Effector memory CD4-positive, alpha-beta T cell (primary cell): Measurements from ENCODE around the gene BIN1.

Experiments used
- DNase-seq, 3 donors: peaks; one replicate each; pipeline ENCODE4 v3.0.0-alpha.2; 2020
- H3K27ac ChIP-seq: 2 replicates; pipeline ENCODE4 v1.7.0; 2013; ENCODE audit warnings: mild to moderate bottlenecking, low read length, moderate library complexity; ENCODE audit not compliant: insufficient read depth, poor library complexity, severe bottlenecking
- H3K27me3 ChIP-seq: replicated peaks from 2 replicates; pipeline ENCODE4 v1.7.0; 2013; ENCODE audit warnings: mild to moderate bottlenecking, low read length; ENCODE audit not compliant: insufficient read depth, control insufficient read depth, poor library complexity, severe bottlenecking
- H3K36me3 ChIP-seq: 2 replicates; pipeline ENCODE4 v1.7.0; 2013; ENCODE audit warnings: mild to moderate bottlenecking, low read length, moderate library complexity; ENCODE audit not compliant: control insufficient read depth, insufficient read depth
- H3K4me1 ChIP-seq: 2 replicates; pipeline ENCODE4 v1.7.0; 2013; ENCODE audit warnings: low read length, mild to moderate bottlenecking; ENCODE audit not compliant: control insufficient read depth, insufficient read depth, poor library complexity, severe bottlenecking
- H3K4me3 ChIP-seq: 2 replicates; pipeline ENCODE4 v1.7.0; 2013; ENCODE audit warnings: low read length, low read depth, mild to moderate bottlenecking; ENCODE audit not compliant: insufficient read depth, poor library complexity, severe bottlenecking
- H3K9me3 ChIP-seq: 2 replicates; pipeline ENCODE4 v1.7.0; 2013; ENCODE audit warnings: mild to moderate bottlenecking, low read length, moderate library complexity; ENCODE audit not compliant: control insufficient read depth

The BIN1 gene

DNA sequence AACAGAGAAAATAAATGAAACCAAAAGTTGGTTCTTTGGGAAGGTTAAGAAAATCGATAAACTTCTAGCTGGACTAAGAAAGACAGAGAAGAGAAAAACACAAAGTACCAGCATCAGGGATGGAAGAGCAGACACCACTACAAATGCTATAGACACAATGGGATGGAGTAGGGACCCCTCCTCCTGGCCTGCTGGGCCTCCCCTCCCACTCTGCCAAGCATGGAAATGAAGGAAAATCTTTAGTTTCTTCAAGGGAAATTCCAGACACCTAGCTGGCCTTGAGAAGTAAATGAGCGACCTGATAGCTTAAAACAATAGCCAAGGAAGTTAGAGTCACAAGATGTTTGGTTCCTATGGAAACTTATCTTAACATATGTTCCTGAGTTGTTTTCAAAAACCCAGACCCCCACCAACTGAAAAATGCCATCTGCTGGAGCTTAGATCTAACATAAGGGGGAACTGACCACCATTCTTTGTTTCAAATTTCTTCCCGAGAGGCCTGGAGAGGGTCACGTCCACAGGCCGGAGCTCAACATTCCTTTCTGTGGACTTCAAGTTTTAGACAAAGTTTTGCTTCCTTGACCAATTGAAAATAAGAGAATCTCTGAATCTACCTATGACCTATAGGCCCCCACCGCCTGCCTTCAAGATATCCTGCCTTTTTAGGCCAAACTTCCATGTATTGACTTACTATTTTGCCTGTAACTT is 101.9 kb downstream of the BIN1 start:
- H3K4me3 ChIP-seq = no peak overlapping the region
- H3K27ac ChIP-seq = no peak overlapping the region
- no peaks in the 10 kb centered on the region for H3K27me3 ChIP-seq
- DNase-seq = no peak
- H3K9me3 ChIP-seq = no peaks in the 10 kb centered on the region
- no peaks in the 10 kb centered on the region for H3K36me3 ChIP-seq
- H3K4me1 ChIP-seq = no peaks in the 10 kb centered on the region

- H3K27me3 ChIP-seq = no peaks in the 10 kb centered on the region
- DNase-seq = no peak
- H3K36me3 ChIP-seq = no peaks in the 10 kb centered on the region
- no peak overlapping the region for H3K4me3 ChIP-seq
- H3K4me1 ChIP-seq = no peaks in the 10 kb centered on the region
- no peak overlapping the region for H3K27ac ChIP-seq
- H3K9me3 ChIP-seq = no peaks in the 10 kb centered on the region
Measured at GRCh38 chr2:127003070-127003800, 103.7 kb downstream of the BIN1 start.

DNA sequence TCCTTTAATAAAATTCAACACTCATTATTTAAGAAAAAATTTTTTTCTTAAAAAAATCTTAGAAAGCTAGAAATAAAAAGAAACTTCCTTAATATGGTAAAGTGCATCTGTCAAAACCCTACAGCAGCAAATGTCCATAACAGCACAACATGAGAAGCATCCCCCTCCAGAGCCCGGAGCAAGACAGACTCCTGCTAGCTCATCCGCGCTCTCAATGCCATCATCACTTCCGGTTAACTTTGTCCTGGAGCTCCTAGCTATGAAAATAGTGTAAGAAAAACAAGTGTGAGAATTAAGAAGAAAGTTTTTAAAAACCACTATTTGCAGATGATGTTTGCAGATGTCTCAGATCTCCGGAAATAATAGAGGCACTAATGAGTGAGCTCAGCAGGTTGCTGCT is 105.2 kb downstream of the BIN1 start:
- Histone ChIP-seq H3K27ac (no peak overlapping the region), H3K4me1 (no peaks in the 10 kb centered on the region), H3K9me3 (no peaks in the 10 kb centered on the region), H3K4me3 (no peak overlapping the region), H3K36me3 (no peaks in the 10 kb centered on the region), H3K27me3 (no peaks in the 10 kb centered on the region)
- DNase-seq = no peak

GRCh38 chr2:127000937-127001336 is 106.0 kb downstream of the BIN1 start:
- Histone ChIP-seq H3K4me1 (no peaks in the 10 kb centered on the region), H3K27me3 (no peaks in the 10 kb centered on the region), H3K4me3 (no peak overlapping the region), H3K27ac (no peak overlapping the region), H3K36me3 (no peaks in the 10 kb centered on the region), H3K9me3 (no peaks in the 10 kb centered on the region)
- no peak for DNase-seq

GRCh38 chr2:127000194-127000593 is 106.8 kb downstream of the BIN1 start:
- no peak overlapping the region for H3K27ac ChIP-seq
- no peaks in the 10 kb centered on the region for H3K9me3 ChIP-seq
- no peaks in the 10 kb centered on the region for H3K27me3 ChIP-seq
- no peaks in the 10 kb centered on the region for H3K36me3 ChIP-seq
- DNase-seq = no peak
- H3K4me1 ChIP-seq = no peaks in the 10 kb centered on the region
- no peak overlapping the region for H3K4me3 ChIP-seq

DNA sequence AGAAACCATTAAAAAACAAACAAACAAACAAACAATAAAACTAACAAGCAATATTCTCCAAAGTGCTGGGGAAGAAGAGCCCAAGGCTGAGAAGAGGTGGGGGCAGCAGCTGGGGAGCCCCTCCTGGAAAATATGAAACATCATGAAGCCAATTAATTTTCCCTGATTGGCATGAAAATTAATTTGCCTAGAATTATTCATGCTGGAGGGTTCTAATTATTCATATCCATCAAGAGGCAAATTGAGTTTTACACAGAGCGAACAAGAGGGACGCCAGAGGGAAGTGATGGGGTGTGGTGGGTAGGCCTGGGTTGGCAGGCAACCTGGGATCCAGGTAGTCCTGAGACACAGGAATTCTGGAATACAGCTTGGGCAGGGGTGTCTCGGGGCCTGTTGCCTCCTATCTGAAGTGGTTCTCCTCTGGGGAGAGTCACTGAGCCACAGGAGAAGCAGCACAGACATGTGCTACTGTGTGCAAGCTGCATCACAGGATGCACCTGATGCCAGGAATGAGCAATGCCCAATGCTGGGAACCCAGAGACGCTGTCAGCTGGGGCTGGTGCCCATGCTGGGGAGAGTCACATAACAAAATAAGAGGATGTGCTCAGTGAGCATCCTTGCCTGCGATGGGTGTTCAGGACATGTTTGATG is 107.7 kb downstream of the BIN1 start:
- Histone ChIP-seq H3K27ac (no peak overlapping the region), H3K36me3 (no peaks in the 10 kb centered on the region), H3K4me3 (no peak overlapping the region), H3K27me3 (no peaks in the 10 kb centered on the region), H3K4me1 (no peaks in the 10 kb centered on the region), H3K9me3 (no peaks in the 10 kb centered on the region)
- no peak for DNase-seq

DNA sequence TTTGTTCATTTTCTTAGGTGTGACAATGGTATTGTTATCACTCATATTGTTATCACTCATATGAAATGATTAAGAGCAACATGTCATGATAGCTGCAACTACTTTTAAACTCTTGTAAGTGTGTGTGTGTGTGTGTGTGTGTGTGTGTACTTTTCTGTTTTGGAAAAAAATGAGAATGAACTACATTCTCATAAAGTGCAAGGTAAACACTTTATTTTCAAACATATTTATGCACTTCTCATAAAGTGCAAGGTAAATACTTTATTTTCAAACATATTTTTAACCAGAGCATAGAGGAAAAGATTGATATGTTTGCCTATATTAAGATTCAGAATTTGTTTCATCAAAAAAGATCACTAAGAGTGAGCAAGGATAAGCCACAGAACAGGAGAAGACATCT is 108.5 kb downstream of the BIN1 start:
- Histone ChIP-seq H3K4me3 (no peak overlapping the region), H3K36me3 (no peaks in the 10 kb centered on the region), H3K27me3 (no peaks in the 10 kb centered on the region), H3K27ac (no peak overlapping the region), H3K9me3 (no peaks in the 10 kb centered on the region), H3K4me1 (no peaks in the 10 kb centered on the region)
- DNase-seq = no peak
